GM18517 (cell line): ENCODE measurements around the gene ZNF236.
A peak's percentile ranks its signal among the peaks of the same experiment; 100 is the strongest.

Source experiments
- ATAC-seq: cut with Tn5 transposase; IDR thresholded peaks from one replicate; pipeline ENCODE4 v1.9.1; 2021; ENCODE audit warnings: mild to moderate bottlenecking, moderate library complexity; ENCODE audit not compliant: unreplicated experiment

The ZNF236 gene

GRCh38 chr18:76970770-76971559 is 148.6 kb downstream of the ZNF236 start:
- ATAC-seq = no peak

DNA sequence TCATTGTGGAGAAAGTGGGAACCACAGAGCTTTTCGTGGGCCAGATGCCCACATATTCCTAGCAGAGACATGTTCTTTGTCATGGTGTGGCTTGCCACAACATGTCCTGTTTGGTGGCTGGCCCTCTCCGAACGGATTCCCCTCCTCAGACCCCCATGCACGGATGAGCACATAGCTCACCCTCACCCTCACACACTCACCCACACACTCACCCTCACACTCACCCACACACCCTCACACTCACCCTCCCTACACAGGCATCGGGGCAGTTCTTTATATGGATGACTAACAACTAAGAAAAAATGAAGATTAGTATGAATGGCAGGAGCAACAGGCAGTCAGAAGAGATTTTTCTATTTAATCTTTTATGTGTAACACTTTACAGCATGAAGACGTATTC is 149.9 kb downstream of the ZNF236 start:
- ATAC-seq = no peak

GRCh38 chr18:76972846-76973519 is 150.6 kb downstream of the ZNF236 start:
- no peak for ATAC-seq

GRCh38 chr18:76973520-76974266 is 151.3 kb downstream of the ZNF236 start:
- no peak for ATAC-seq

GRCh38 chr18:76974386-76974785 is 152.0 kb downstream of the ZNF236 start:
- ATAC-seq = no peak

DNA sequence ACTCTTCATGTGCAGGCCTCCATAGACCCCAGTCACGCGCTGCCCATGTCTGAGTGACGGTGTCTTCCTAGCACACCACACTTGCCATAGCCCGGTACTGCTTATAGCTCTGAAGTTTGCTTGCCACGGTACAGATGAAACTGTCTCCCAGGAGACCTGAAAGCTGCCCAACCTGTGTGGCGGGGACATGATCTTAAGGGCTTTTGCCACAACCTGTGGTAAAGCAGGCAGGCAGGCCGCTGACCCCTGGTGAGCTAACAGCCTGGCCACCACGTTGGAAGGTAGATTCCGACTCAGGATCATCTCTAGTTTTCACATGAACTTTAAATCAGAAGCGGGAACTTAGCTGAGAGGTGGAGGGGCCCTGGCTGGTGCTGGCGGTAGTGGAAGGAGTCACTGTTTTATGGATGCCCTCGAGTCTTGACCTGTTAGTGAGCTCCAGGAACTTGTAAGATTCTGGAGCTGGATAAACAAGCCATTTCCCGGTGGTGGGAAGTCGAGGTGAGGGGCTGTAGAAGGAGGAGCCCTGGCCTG is 153.3 kb downstream of the ZNF236 start:
- no peak for ATAC-seq

- ATAC-seq = no peak
Measured at GRCh38 chr18:76977108-76977621, 154.8 kb downstream of the ZNF236 start.

DNA sequence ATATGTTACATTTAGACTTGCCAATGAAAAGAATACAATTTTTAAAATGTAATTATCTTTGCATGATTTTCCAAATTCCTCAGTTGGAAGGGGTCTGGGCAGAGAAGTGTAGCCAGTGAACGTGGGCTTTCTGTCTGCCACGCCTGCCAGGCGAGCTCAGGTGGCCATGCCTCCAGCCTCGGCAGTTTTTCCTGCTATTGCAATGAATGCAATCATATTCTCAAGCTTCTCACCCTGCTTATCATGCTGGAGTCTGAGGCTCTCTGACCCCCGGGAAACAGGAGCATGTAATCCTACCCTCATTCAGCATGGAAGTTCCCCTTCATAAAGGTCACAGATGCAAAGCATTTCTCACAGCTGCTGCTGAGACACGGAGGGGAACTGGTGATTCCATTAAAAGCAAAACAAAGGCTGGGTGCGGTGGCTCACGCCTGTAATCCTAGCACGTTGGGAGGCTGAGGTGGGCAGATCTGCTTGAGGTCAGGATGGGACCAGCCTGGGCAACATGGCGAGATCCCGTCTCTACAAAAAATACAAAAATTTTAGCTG is 155.4 kb downstream of the ZNF236 start:
- ATAC-seq = no peak

- ATAC-seq = no peak
Measured at GRCh38 chr18:76978616-76979015, 156.3 kb downstream of the ZNF236 start.

DNA sequence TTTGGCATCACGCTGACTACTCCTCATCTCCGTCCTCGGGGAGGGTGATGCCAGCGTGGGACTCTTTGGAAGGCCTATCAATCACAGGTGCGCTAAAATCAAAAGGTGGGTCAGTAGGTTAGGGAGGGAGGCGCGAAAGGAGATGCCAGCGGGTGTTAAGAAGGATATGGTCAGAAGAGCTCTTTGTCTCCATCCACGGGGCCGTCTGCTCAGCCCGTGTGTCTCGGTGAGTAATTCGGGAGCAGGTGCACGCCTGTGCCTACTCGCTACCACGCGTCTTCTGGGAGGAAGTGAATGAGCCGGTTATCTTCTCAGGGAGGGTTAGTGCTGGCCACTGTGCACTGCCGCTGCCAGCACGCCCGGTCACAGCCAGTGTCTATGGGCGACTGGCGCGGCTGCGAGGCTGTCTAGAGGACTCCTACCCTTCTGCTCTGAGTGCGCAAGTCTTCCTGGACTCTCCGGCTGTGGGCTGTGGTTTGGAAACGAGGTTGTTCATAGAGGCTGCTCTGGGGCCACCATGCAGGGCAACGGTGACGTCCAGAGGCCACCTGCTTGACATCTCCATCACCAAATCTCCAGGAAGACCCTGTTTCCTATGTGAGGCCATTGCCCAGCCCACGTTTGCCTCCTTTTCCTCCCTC is 156.9 kb downstream of the ZNF236 start:
- no peak for ATAC-seq

GRCh38 chr18:76979906-76980305 is 157.5 kb downstream of the ZNF236 start:
- no peak for ATAC-seq

GRCh38 chr18:76980663-76981395 is 158.5 kb downstream of the ZNF236 start:
- ATAC-seq = peak; percentile 43

GRCh38 chr18:76981396-76981968 is 159.1 kb downstream of the ZNF236 start:
- ATAC-seq = peak; percentile 57

DNA sequence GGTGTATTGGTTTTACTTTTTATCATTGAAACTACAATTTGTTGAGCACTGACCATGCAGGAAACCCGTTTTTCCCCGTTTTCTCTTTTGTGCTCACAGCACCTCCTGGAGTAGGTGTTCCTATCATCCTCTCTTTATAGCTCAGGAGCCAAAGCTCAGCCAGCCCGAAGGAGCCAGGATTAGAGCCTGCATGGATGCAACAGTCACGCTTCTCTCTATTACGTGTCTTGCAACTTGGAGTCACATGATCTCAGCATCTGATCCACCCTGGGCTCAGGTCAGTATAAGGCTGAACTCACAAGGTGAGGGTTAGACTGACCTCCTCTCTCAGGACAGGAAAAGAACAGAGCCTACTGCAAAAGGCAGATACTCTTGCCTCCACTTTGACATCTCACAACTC is 159.7 kb downstream of the ZNF236 start:
- ATAC-seq = no peak

- peak; percentile 70 for ATAC-seq
Measured at GRCh38 chr18:76982841-76983583, 160.7 kb downstream of the ZNF236 start.

GRCh38 chr18:76983613-76984051 is 161.3 kb downstream of the ZNF236 start:
- ATAC-seq = no peak

DNA sequence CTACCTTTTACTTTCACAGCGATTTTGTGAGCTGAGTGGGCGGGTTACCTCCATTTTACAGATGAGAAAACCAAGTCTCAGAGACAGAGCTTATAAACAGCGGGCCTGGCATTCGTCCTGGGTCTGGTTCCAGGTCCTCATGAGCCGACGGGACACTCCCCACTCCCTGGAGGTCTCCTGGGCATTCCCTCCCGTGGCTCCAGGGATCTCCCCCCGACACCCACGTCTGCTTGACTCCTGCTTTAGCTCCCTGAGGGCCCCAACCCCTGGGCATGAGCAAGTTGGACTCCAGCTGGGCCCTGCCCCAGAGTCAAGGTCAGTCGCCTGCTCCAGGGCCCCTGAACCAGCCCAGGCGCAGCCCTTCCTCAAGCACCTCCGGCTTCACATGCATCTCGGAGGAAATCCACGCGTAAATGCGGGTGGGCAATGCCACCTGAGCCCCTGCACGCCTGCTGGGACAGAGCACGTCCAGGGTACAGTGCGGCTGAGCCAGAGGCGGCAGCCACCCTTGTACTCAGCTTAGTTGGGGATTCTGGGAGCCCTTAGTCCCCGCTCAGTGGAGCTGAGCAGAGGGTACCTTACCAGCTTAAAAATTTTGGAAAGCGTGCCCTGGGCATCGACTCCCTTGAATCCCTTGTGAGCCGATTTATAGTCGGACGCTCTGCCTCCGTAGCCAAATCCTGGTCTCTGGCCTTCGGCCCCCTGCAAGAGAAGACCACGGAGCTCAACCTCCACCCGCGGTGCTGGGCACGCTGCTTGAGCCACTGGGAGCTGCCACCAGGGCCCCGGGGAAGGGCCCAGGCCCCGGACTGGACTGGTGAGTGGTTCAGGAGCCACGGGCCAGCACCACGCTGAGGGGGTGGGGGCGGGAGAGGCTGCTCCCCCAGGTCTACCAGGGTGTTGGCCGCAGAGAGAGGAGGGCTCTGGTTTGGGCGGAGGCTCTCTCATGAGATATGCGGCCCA is 162.1 kb downstream of the ZNF236 start:
- no peak for ATAC-seq
